ENCODE results near the gene AKT1S1. TPM values are rescaled to one million over a fixed set of nuclear protein-coding genes. Genes with fewer than 3 reads are reported as not detected.

The AKT1S1 gene
- total and polyA plus RNA-seq, 2 donors, result 4.4 to 27.9 TPM

Other genes with a start within 250 kb of the AKT1S1 start
- 12.7 TPM for gene RRAS, start 237.2 kb downstream of the AKT1S1 start, total RNA-seq
- gene RRAS, start 237.2 kb downstream of the AKT1S1 start, polyA plus RNA-seq, result 60.9 TPM
- gene SCAF1, start 235.1 kb downstream of the AKT1S1 start, total RNA-seq, result 3.2 TPM
- gene SCAF1, start 235.1 kb downstream of the AKT1S1 start, polyA plus RNA-seq, result 17.2 TPM
- gene IRF3, start 211.5 kb downstream of the AKT1S1 start, total RNA-seq, result 83.6 TPM
- gene IRF3, start 211.5 kb downstream of the AKT1S1 start, polyA plus RNA-seq, result 259 TPM
- gene BCL2L12, start 211.4 kb downstream of the AKT1S1 start, total RNA-seq, result 18.7 TPM
- 27.1 TPM for gene BCL2L12, start 211.4 kb downstream of the AKT1S1 start, polyA plus RNA-seq
- gene PRMT1, start 200.1 kb downstream of the AKT1S1 start, total RNA-seq, result 173 TPM
- gene PRMT1, start 200.1 kb downstream of the AKT1S1 start, polyA plus RNA-seq, result 101 TPM
- 0.47 TPM for gene ADM5, start 187.8 kb downstream of the AKT1S1 start, total RNA-seq
- 5.5 TPM for gene ADM5, start 187.8 kb downstream of the AKT1S1 start, polyA plus RNA-seq
- gene CPT1C, start 186.2 kb downstream of the AKT1S1 start, total RNA-seq, result 0.61 TPM
- 3.5 TPM for gene CPT1C, start 186.2 kb downstream of the AKT1S1 start, polyA plus RNA-seq
- gene TSKS, start 114.0 kb downstream of the AKT1S1 start, total RNA-seq, result 2.6 TPM
- 2.4 TPM for gene TSKS, start 114.0 kb downstream of the AKT1S1 start, polyA plus RNA-seq
- 16.5 TPM for gene AP2A1, start 110.4 kb downstream of the AKT1S1 start, total RNA-seq
- gene AP2A1, start 110.4 kb downstream of the AKT1S1 start, polyA plus RNA-seq, result 26.5 TPM
- gene FUZ, start 64.1 kb downstream of the AKT1S1 start, total RNA-seq, result 16.6 TPM
- gene FUZ, start 64.1 kb downstream of the AKT1S1 start, polyA plus RNA-seq, result 20.9 TPM
- 7.6 TPM for gene MED25, start 59.1 kb downstream of the AKT1S1 start, total RNA-seq
- gene MED25, start 59.1 kb downstream of the AKT1S1 start, polyA plus RNA-seq, result 48.0 TPM
- 63.6 TPM for gene PTOV1, start 26.2 kb downstream of the AKT1S1 start, total RNA-seq
- gene PTOV1, start 26.2 kb downstream of the AKT1S1 start, polyA plus RNA-seq, result 125 TPM
- gene PNKP, start 9.8 kb downstream of the AKT1S1 start, total RNA-seq, result 28.4 TPM
- 85.3 TPM for gene PNKP, start 9.8 kb downstream of the AKT1S1 start, polyA plus RNA-seq
- gene TBC1D17, start 347 bp upstream of the AKT1S1 start, total RNA-seq, result 2.9 TPM
- gene TBC1D17, start 347 bp upstream of the AKT1S1 start, polyA plus RNA-seq, result 69.7 TPM
- gene IL4I1, start 19.5 kb upstream of the AKT1S1 start, total RNA-seq, result 8.6 TPM
- gene IL4I1, start 19.5 kb upstream of the AKT1S1 start, polyA plus RNA-seq, result 11.5 TPM
- 16.0 TPM for gene ATF5, start 51.9 kb upstream of the AKT1S1 start, total RNA-seq
- gene ATF5, start 51.9 kb upstream of the AKT1S1 start, polyA plus RNA-seq, result 53.9 TPM
- 46.7 TPM for gene NUP62, start 52.1 kb upstream of the AKT1S1 start, total RNA-seq
- 24.9 TPM for gene NUP62, start 52.1 kb upstream of the AKT1S1 start, polyA plus RNA-seq
- 0.14 TPM for gene SIGLEC11, start 83.8 kb upstream of the AKT1S1 start, total RNA-seq
- 0.98 TPM for gene SIGLEC11, start 83.8 kb upstream of the AKT1S1 start, polyA plus RNA-seq
- gene VRK3, start 148.0 kb upstream of the AKT1S1 start, total RNA-seq, result 41.3 TPM
- gene VRK3, start 148.0 kb upstream of the AKT1S1 start, polyA plus RNA-seq, result 27.2 TPM
- 5.7 TPM for gene ZNF473, start 148.7 kb upstream of the AKT1S1 start, total RNA-seq
- gene ZNF473, start 148.7 kb upstream of the AKT1S1 start, polyA plus RNA-seq, result 2.5 TPM

Data from thymus (tissue), 2 donors.